Retinal pigment epithelial cell (primary cell): ENCODE results near the gene KCNAB1.

Source experiments
- DNase-seq: peaks from one replicate; pipeline ENCODE4 v3.0.0-alpha.2; 2010; ENCODE audit warnings: low read depth
- H3K4me3 ChIP-seq: 2 replicates; pipeline ENCODE4 v1.5.1; 2011; ENCODE audit warnings: mild to moderate bottlenecking, low read length, control low read depth, moderate library complexity
- TF ChIP-seq, protein P1 (sequence below): conservative IDR thresholded peaks from 2 replicates; pipeline ENCODE4 v1.5.1; 2011; ENCODE audit warnings: low read depth, low read length, control low read depth, inconsistent platforms

KCNAB1 gene

DNA sequence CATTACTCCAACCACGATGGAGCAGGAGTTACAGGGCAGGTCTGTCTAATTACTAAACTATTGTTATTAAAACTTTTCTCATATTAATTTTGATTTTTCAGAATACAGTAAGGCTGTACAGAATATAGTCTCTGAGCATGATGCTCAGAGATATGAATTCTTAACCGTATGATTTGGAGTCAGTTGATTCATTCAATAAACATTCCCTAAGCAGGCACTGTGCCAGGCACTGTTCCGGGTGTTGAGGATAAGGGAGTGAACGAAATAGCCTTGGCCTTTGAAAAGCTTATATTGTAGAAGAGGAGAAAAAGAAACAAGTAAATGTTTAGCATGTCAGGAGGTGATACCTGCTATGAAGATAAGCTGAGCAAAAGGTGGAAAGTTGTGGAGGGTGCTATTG is 187.3 kb downstream of the KCNAB1 start:
- TF ChIP-seq, protein P1, sequence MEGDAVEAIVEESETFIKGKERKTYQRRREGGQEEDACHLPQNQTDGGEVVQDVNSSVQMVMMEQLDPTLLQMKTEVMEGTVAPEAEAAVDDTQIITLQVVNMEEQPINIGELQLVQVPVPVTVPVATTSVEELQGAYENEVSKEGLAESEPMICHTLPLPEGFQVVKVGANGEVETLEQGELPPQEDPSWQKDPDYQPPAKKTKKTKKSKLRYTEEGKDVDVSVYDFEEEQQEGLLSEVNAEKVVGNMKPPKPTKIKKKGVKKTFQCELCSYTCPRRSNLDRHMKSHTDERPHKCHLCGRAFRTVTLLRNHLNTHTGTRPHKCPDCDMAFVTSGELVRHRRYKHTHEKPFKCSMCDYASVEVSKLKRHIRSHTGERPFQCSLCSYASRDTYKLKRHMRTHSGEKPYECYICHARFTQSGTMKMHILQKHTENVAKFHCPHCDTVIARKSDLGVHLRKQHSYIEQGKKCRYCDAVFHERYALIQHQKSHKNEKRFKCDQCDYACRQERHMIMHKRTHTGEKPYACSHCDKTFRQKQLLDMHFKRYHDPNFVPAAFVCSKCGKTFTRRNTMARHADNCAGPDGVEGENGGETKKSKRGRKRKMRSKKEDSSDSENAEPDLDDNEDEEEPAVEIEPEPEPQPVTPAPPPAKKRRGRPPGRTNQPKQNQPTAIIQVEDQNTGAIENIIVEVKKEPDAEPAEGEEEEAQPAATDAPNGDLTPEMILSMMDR: no peak
- H3K4me3 ChIP-seq: no peak overlapping the region
- DNase-seq: peak; percentile 70

DNA sequence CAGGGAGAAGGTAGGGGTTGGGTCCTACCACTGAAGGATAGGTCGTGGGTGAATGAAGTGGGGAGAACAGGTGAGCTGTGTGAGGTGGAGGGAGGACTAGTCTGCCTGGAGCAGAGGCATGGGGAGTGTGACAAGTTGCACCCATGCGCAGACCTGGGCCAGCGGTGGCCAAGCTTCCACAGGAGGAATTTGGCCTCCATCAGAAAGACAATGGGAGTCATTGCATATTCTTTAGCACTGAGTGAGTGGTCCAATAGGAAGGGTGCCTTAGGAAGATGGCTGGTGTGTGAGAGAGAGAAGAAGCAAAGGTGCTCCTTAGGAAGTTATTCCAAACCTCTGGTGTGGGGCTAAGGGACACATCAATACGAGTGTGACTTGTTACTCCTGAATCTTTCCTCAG is 191.1 kb downstream of the KCNAB1 start:
- no peak for DNase-seq
- TF ChIP-seq, protein P1: no peak
- H3K4me3 ChIP-seq: no peak overlapping the region

DNA sequence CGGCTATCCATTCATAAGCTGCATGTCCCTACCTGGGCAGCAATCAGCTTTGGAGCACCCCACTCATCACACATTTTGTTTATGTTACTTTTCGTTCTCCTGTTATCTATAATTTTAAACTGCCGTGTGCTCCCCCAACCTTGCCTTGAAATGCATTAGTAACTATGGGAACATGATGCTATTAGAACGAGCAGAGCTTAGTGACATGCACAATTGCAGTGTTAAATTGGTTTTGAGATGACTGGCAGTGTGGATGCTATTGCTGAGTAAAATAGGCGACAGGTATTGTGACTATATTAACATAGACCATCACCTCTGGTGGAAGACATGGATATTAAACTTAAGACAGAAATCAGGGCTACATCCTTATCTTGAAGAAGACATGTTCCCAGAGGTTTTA is 191.6 kb downstream of the KCNAB1 start:
- TF ChIP-seq, protein P1: no peak
- no peak overlapping the region for H3K4me3 ChIP-seq
- no peak for DNase-seq

DNA sequence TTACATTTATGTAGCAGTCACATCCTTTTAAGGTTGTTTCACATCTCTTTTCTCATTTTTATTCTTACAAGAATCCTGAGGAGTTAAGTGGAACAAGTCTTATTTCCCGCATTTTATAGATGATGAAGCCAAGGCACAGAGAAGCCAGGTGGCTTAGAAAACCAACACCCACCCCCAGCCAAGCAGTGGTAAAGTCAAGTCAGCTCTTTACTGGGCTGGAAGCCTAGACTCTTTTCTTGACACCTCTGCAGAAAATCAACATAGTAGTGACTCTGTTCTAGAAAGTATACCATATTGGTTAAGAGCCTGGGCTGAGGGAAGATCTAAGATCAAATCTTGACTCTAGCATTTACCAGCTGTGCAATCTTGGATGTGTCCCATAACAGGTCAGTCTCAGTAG is 195.7 kb downstream of the KCNAB1 start:
- TF ChIP-seq, protein P1: no peak
- DNase-seq: no peak
- H3K4me3 ChIP-seq: no peak overlapping the region

DNA sequence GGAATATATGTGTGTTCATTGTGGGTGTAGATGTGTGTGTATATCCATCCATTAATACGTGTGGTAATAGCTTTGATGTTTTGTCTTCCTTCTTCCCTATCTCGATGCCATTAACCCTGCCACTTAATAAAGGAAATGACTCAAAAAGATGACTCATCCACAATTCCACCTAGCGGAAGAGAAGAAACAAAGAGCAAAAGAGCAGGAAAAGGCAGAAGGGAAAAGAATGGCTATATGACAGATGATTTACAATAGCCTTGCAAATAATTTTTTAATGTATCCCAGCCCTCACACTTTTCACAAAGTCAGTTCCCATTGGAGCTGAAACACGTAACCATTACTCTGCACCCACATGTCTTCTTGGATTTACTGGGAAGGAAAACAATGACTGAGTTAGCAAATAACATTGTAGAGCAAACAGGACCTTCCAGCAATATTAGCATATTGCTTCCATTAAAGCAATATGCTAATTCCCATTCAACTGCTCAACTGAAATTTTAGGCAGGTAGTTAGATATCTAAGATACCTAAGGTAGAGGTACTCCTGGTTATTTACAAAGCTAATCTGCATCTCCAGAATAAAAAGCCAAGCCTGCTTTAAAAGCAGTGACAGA is 197.2 kb downstream of the KCNAB1 start:
- no peak overlapping the region for H3K4me3 ChIP-seq
- TF ChIP-seq, protein P1: peak; percentile 22
- DNase-seq: peak; percentile 11

DNA sequence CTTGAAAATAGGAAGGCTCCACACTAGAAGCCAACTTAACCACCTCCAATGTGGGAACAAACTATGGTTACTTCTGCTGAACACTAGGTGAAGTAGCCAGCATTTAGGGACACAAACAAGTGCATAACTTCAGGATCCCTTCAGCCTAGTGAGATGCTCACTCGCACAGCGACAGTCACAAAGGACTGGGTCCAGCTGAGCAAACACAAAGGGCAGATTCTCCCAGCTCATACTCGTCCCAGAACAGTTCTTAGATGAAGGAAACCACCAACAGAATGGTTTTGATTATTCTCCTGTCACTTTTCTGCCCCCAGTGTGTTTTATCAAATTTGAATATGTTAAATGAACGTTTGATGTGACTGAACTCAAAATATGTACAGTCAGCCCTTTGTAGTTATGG is 201.6 kb downstream of the KCNAB1 start:
- DNase-seq: no peak
- no peak overlapping the region for H3K4me3 ChIP-seq
- TF ChIP-seq, protein P1: no peak

DNA sequence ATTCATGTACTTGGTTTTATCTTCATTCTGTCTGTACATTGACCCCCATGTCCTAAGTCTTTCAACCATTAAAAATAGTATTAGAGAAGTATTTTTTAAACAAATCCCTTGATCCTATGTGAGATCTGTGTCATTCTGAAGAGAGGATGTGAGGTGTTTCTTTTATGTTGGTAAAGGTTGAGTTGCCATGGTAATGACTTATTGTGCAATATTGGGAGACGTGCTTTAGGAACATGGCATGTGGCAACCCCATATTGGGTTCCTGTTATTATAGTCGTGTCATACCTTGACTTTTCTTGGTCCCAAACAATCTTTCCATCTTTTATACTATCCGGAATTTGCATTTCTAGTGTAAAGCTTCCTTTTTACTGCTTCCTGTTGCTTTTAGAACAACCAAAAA is 203.1 kb downstream of the KCNAB1 start:
- DNase-seq: no peak
- TF ChIP-seq, protein P1: no peak
- H3K4me3 ChIP-seq: no peak overlapping the region
